Measurements from ENCODE around the gene PAM.
"Not testable (repeated sequence)": the region's sequence is repeated elsewhere in the genome, so short reads cannot be mapped to it uniquely, and the experiment has no call there.

Gene PAM

DNA sequence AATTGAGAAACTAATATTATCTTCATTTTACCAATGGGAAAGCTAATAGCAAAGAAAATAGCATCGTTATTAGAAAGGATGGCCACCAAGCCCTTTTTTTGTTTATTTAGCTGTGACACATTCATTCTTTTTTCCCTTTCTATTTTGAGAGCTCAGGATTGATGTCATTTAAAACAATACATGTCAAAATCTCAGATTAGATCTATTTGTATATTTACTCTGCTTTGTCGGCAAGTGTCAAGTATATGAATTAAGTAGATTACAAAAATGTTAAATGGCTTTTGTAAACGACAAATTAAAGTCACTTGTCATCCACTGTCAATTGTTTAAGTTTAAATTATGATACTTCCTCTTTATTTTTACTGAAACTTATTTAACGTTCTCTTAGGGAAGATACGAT lies 118.9 kb downstream of the PAM start:
- intact Hi-C loops (cut with DNase I): no loop called here
- no peak for DNase-seq

DNA sequence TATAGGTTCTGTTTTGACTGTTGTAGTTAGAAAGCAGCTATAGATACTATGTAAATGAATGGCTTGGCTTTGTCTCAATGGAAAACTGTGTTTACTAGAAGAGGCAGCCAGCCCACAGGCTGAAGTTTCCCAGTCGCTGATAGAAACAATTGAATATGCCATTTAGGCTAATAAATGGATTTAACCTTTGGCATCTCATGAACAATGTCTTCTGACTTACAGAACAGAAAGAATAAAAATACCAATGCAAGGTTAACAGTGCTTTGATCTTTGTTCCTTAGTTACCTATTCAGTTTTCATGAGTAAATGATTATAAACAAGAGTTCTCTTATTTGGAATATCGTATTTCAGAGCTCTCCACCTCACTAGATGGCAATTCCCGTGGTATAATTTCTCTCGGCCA lies 120.6 kb downstream of the PAM start:
- no peak for DNase-seq
- intact Hi-C loops (cut with DNase I): no loop called here

DNA sequence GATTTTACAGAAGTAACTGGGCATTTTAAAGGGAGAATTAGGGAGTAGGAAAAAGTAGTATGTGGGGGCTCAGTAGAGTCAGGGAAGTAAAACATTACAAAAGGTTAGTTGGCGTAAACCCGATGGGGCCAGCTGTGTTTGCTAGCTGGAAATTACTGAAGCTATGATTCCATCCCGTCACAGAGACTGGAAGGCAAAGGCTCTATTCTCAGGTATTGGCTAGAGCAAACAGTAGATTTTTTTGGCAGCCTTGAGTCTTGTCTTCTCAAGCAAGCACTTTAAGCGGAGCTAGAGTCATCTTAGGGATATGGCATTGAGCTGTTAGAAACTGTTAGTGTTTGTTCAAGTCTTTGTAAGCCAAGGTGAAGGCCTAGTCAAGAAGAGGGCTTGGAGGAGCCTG lies 121.5 kb downstream of the PAM start:
- no peak for DNase-seq
- intact Hi-C loops (cut with DNase I): no loop called here

DNA sequence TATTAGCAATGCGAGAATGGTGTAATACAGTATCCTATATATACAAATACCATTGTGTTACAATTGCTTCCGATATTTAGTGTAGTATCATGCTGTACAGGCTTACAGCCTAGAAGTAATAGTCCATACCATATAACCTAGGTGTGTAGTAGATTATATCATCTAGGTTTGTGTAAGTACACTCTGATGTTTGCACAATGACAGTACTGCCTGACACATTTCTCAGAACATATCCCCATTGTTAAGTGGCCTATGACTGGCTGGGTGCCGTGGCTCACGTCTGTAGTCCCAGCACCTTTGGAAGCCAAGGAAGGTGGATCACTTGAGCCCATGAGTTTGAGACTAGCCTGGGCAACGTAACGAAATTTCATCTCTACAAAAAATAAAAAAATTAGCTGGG lies 124.6 kb downstream of the PAM start:
- DNase-seq: no peak
- intact Hi-C loops (cut with DNase I): no loop called here

DNA sequence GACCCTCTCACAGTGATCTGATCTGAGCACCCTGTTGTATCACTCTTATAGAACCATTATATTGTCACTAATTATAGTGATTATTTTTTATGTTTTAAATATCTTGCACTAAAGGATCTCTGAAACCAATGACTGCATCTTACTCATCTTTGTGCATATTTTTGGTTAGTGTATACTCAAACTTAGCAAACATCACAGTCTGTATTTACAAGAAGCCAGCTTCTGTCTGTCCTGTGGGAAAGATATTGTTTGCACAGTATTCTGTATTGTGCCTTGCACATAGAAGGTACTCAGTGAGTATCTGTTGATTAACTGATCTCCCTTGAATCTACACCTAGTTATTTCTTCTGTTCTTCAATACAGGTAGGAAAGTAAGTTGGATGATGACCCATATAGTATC lies 131.5 kb downstream of the PAM start:
- intact Hi-C loops (cut with DNase I): no loop called here
- DNase-seq: no peak

DNA sequence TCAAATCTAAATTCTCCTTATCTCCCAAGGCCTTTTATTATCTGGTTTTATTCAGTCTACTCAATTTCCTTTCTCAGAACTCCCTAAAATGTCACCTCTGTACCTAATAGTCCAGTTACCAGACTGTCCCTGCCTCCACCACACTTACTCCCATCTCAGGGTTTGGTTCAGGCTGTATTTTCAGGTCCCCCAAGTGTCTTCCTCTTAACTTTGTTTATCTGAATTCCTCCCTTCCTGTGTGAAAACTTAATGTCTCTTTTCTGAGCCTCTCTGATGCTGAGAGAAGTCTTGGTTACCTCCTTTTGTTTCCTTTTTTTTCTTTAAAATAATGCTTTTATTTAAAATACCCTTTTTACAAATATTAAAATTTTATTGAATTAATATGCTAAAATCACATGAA lies 133.4 kb downstream of the PAM start:
- intact Hi-C loops (cut with DNase I): no loop called here
- DNase-seq: no peak

DNA sequence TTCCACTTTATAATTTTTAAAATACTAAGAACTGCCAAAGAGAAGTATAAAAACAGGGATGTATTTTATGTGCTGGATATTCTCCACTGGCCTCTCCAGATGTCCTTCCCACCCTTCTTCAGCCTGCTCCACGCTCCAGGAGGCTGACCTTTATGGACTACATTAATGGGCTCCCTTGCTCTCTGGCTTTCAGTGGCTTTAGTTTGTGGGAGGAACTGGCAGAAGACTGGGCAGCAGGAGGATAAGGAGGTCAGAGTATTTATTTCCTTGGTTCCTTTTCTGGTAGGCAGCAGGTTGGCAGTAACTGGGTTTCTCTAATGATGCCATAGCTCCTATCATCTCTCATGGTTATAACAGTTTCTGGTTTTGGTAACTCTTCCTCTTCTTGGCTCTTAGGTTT lies 133.9 kb downstream of the PAM start:
- intact Hi-C loops (cut with DNase I): no loop called here
- DNase-seq: no peak

DNA sequence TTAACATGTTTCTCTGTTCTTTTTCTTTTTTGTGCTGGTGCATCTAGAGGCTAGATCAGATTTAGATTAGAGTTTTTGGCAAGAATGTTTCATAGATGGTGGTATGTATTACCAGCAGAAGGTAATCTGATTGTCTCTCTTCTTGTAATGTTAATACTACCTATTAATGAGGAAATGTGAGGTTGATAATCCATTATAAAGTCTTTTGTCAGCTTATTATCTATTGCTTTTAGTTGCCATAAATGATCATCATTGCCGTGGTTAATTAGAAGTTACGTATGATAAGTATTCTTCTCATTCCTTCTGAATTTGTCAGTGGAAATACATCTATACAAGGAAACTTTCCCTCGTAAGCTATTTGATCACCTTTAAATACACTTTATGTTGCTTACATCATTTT lies 135.0 kb downstream of the PAM start:
- DNase-seq: no peak
- intact Hi-C loops (cut with DNase I): no loop called here

DNA sequence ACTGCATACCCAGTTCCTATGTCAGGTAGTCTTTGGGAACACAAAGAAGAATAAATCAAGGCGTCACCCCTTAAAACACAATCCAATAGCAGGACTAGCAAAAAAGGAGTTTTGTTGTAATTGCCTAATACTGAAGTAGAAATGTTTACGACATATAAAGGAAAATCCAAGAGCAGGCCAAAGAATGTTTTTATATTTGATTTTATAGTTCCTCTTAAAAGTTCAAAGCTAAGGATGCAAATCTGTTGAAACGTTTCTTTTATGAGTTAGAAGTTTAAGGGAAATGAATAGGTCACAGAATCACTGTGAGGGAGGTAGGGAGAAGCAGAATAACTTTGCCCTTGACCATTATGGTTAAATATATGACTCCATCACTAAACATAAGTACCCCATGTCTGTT lies 136.1 kb downstream of the PAM start:
- DNase-seq: no peak
- intact Hi-C loops (cut with DNase I): no loop called here

DNA sequence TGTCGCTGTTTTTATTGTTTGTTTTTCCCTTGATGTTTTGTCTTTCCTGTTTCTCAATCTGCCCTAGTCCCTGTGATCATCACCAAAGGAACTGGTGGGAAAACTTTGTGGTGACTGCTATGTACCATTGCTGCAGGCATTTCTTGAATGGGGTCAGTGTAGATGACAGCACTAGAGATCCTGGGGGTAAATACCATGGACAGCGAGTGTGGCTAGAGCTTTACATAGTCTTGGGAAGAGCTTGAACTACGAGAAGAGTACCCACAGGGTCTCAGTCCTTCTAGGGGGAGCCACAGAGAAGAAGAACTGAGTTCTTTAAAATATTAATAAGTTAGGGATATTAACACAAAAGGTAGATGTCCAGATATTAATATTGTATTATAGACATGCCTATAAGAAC lies 138.8 kb downstream of the PAM start:
- no peak for DNase-seq

DNA sequence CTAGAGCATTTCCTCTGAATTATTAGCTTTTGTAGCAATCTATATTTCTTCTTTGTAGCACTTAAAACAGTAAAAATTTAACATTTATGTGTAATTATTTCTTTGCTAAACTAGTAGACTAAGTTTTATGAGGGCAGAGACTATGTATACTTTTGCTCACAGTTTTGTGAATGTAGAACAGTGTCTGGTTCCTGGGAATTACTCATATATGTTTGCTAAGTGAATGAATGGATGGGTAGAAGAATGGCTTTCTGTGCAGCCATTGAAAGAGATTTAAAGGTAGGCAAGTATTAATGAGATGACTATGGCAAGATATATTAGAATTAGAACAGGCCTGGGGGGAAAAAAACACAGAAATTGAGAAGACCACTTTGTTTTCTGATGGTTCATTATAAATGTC lies 140.1 kb downstream of the PAM start:
- no peak for DNase-seq
- intact Hi-C loops (cut with DNase I): no loop called here

More for the DNA sequence above, 138.8 kb downstream of the PAM start:
- intact Hi-C loops (cut with DNase I): no loop called here

DNA sequence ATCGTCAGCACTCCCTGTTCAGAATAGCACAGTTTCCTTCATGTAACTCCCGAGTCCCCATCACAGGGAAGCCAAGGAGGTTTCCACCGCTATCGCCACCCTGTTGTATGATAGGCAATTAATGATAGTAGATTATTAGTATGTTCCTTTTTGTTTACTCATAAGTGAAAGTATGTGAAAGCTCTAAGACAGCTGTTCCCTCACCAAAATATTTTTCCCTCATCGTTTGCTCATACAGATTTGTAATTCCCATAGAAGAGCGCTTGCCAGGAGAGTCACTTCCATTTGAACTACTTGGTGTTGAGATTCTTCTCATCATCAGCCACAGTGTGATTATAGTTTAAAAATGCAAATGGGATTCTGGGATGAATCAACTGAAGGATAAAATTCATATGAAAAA lies 140.9 kb downstream of the PAM start:
- DNase-seq: no peak
- intact Hi-C loops (cut with DNase I): no loop called here

DNA sequence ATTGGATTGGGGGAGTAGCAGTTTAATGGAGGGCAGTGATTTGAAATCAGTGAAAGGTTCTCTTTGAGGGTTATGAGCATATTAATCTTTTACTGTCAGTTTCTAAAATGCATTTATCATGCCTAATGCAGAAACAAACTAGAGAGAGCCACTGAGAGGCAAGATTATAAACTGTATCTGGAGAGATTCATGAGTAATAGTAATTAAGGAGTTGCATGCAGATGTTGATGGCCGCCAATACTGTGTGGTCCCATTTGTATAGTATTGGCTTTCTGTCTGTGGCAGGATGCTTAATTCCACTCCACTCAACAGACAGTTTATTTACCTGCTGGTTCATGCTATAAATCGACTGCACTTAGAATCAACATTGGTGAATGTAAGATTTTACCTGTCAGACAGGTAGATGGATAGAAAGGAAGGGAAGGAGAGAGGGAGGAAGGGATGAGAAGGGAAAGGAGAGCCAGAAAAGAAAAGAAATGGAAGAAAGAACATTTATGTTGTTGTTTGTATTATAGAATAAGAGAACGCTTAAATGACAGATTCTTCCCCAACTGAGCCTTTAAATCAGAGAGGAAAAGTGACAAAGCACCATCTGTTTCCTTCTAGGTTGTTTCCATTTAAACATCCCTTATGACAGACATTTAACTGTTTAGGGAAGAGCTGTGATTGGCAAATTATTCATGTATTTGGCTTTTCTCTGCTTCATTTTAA lies 146.5 kb downstream of the PAM start:
- DNase-seq: no peak
- intact Hi-C loops (cut with DNase I): no loop called here

DNA sequence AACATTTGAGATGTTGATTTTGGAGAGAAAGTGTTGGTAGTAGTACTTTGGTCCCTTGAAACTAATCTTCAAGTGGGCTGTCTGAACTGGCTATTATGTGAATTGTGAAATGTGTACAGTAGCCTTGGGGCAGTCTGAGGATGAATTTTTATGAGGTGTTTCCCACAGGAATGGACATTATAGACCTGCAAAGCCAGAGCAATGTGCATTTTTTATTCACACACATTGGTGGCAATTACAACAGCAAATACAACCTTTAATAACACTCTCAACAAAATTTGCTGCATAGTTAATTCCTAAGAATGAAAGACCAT lies 147.0 kb downstream of the PAM start:
- no peak for DNase-seq
- intact Hi-C loops (cut with DNase I): no loop called here

DNA sequence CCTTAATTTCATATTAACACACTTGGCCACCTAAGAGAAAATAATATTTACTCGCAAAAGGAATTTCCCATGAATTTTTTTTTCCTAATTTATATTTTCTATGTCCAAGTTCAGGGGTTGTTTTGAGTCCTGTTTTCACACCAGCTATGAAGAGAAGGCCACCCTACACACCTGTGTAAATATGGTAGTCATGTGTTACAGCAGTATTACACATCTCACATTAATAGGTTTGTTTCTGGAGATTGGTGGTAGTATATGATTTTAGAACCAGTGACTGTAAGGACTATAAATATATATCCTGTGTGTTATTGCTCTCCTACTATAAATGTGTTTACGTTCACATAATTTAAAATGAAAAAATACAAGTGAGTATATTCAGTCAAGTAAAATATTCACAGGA lies 147.5 kb downstream of the PAM start:
- intact Hi-C loops (cut with DNase I): no loop called here
- no peak for DNase-seq

DNA sequence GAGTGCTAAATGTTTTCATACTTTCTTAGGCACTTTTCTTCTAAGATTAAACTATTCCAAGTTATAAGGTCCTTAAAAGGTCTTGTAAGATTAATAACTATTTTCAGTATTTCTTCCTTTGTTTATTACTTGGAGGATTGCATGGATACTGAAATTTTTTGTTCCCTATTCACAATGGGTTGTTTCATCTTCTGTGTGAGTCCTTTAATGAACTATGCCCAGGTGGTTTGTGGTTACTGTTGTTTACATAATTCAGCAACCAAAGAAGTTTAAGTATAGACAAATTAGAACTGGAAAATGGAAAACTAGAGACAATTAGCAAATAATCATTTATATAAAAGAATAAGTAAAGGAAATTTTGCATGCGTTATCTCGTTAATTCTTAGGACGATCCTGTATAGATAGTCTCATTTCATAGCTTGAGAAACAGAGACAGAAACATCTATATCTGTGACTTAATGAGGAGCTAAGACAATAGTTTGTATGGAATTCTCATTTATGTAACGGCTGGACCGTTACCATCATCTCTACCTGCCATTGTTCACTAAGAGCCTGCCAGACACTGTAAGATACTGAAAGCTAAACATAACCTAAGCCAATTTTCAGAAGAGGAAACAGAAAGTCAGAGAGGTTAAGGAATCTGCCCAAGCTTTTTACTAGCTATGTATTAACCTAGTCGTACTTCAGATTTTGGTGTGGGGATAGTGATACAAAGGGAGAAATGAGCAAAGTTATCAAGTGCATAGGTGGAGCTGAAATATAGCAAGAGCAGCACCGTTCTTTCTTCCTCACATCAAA lies 148.2 kb downstream of the PAM start:
- intact Hi-C loops (cut with DNase I): no loop called here
- DNase-seq: no peak

DNA sequence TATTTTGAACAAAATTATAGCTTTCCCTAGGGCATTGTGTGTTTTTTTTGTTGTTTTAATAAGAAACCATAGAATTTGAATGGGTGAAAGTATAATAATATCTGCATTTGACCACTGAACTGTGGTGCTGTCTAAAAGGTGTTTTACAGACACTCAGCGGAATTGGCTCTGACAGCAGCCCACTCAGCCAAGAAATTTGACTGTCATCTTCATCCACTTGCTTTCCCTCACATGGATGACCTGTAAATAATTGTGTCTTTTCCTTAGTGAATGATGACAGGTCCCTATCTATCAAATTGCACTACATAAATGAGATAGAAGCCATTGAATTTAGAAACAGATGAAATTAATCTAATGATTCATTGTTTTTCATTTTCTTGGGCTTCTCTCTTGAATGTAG lies 150.0 kb downstream of the PAM start:
- no peak for DNase-seq
- intact Hi-C loops (cut with DNase I): no loop called here

DNA sequence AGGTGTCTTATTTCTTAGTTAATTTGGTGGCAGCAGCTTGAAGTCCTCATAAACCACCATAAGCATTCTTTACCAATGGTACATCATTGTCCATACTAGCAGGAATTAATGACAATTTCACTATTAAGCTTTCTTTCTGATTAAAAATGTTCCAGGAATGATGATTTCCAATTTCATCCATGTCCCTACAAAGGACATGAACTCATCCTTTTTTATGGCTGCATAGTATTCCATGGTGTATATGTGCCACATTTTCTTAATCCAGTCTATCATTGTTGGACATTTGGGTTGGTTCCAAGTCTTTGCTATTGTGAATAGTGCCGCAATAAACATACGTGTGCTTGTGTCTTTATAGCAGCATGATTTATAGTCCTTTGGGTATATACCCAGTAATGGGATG lies 152.0 kb downstream of the PAM start:
- DNase-seq; intact Hi-C loops (cut with DNase I): not testable (repeated sequence)

DNA sequence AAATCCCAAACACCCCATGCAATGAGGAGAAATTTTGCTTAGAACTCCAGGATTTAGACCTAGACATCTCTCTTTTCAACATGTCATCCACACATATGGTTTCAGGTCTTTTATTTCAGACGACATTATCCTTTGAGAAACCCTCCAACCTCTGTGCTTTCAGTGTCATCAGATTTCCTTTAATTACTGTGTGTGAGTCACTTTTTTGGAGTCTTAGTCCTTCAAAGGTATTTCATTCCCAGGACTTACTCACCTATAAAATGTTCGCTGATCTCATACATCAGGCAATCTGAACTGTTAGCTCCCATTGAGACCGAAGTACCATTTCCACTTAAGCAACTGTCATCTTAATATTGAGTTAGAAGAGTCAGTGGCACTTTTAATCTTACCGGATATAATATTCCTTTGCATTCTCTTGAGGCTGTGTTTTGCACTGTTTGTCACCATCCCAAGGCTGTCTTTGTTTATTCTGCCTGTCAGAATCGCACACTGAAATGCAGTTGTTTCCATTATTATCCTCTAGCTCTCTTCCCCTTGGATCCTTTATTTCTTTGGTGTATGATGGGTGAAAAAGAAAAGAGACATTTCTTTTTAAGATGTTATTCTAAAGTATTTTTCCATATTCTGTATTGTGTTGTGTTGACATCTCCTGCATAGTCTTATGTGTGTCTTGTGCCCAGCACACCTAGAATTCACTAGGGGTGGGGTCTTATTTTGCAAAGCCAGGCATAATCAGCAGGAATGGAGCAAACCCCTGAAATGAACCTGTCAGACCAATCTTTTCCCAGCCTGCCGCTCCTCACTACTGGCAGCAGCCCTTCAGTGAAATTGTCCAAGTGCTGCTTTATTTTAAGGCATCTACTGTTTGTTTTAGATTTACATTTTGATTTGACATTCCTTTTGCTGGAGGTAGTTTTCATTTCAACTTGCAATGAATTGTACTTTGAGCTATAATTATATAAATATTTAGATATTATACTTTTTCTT lies 155.4 kb downstream of the PAM start:
- peak in 1 of 42 donors; percentile 2 for DNase-seq
- intact Hi-C loops (cut with DNase I): no loop called here

DNA sequence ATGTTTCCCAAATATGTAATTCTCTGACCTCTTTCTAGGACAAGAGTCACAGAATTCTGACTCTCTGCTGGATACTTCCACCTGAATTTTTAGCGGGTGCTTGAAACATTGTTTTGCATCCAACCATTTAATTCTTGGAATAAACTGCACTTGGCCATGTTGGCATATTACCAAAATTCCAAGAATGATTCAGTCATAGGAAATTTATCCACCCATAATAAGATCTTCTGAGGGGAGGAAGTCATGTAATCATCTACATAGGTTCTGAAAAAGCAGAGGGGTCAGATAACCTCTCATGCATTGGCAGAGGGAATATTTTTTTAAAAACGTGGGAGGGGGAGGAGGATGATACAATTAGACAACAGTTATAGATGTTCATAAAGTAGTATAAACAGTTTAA lies 156.9 kb downstream of the PAM start:
- intact Hi-C loops (cut with DNase I): no loop called here
- DNase-seq: no peak

Data from head of caudate nucleus (tissue), 42 donors.